Airway epithelial cell (primary cell): ENCODE data around the gene TXNDC8. TPM values are rescaled to one million over a fixed set of nuclear protein-coding genes. Genes with fewer than 3 reads are reported as not detected.

Source experiments
- total RNA-seq: library from RNA; depleted of rRNA; stranded (reverse); fragments of >200 nt; gene quantifications from 2 replicates; pipeline ENCODE4 v1.2.3, GENCODE V29; 2015

Gene TXNDC8
- total RNA-seq = not detected in 2 replicates

GRCh38 chr9:110337727-110338126 is at the start of gene TXNDC8:
Gene TXNDC8, minus strand, starts transcription at chr9:110337863.

DNA sequence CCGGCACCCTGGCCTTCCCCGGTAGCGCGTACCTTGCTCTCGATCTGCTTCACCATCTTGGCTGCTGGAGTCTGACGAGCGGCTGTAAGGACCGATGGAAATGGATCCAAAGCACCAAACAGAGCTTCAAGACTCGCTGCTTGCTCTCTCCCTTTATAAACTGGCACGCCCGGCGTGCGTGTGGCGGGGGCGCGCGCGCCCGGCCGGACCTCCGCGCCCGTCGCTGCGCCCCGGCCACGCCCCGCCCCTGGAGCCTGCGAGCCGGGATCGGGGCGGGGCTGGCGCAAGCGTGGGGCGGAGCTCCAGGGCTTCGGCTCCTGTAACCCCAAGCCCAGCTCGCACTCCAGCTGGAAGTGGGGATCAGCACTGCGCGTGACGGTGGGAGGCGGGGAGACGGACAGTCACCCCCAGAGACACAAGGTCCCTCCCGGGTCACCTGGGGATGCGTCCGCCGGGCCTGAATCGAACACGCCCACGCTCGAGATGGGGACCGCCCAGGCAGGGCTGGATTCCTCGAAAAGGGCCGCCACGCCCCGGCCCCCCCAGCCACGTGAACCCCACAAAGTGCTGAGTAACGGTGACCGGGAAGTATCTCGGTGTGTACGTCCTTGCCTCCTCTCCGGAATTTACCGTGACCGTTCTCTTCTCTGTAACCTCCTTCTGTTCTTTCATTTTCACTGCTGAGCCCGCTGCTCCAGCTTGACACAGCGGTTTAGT is 81.1 kb downstream of the TXNDC8 start, which contains the start of gene TXN:
Gene TXN (minus strand): TSS at position 128 of the 717 bp plus-strand sequence. CDS start 72 bp downstream, at position 56.

Other genes with a start within 250 kb of the TXNDC8 start
- gene C9orf152, start 129.7 kb downstream of the TXNDC8 start, total RNA-seq = 0.07 TPM in 1 of 2 replicates, not detected in the other
- gene TXN, start 81.4 kb downstream of the TXNDC8 start, total RNA-seq = 544 and 614 TPM in 2 replicates
- gene SVEP1, start 241.9 kb upstream of the TXNDC8 start, total RNA-seq = 0.19 and 0.21 TPM in 2 replicates